Hematopoietic multipotent progenitor cell treated with erythropoietin and hydrocortisone succinate and interleukin-3 and kit ligand, for 17 days (in vitro differentiated cells): Measurements from ENCODE around the gene PHF11.
"Not testable (repeated sequence)": the region's sequence is repeated elsewhere in the genome, so short reads cannot be mapped to it uniquely, and the experiment has no call there.

Experiments used
- DNase-seq: peaks from one replicate; pipeline ENCODE4 v3.0.0-alpha.2; 2015; ENCODE audit warnings: low spot score

Gene PHF11

GRCh38 chr13:49546561-49546960, 50.8 kb downstream of the PHF11 start:
- DNase-seq = no peak

GRCh38 chr13:49549289-49549688, 53.5 kb downstream of the PHF11 start:
- DNase-seq = no peak

DNA sequence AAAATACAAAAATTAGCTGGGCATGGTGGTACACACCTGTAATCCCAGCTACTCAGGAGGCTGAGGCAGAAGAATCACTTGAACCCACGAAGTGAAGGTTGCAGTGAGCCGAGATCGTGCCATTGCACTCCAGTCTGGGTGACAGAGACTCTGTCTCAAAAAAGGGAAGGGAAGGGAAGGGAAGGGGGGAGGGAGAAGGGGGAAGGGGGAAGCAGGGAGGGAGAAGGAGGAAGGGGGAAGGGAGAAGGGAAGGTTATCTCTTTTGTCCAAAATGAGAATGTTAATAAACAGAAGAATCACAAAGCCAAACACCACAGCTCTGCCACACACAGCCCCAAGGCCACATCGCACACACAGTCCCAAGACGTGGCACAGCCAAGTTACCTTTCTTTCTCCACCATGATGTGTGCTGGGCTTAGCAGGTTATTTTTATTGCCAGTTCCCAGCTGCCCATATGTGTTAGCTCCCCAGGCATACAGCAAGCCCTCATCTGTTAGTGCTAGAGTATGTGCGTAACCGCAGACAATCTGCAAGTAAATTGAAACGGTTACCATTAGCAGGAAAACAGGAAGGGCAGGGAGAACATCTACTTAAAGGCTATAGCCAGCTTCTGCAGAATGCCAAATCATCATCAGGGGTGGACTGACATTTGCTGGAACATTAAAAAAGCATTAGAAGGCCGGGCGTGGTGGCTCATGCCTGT, 55.3 kb downstream of the PHF11 start:
- DNase-seq = no peak

DNA sequence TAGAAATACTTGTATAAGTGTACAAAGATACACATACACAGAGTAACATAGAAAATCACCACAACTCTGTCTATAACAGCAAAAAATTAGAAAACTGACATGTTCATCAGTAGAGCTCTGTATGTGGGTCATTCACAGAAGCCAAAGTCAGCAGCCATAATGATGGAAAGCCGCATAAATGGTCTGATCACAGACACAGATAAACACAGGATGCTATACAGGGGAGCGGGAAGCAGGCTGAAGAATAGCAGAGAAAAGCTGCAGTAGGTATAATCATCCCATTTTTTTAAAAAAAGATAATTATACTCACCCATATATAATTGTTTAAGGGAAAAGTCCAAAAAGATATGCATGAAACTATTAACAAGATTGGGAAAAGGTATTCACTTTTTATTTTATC, 58.1 kb downstream of the PHF11 start:
- DNase-seq = no peak

DNA sequence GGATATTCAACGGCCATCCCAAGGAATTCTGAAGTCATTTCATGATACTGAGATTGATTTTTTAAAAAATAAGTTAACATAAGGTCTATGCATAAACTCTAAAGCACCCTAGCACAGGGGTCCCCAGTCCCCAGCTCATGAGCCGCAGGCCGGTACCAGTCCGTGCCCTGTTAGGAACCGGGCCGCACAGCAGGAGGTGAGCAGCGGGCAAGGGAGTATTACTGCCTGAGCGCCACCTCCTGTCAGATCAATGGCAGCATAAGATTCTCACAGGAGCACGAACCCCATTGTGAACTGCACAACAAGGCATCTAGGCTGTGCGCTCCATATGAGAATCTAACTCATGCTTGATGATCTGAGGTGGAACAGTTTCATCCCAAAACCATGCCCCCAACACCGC, 58.6 kb downstream of the PHF11 start:
- DNase-seq = no peak

DNA sequence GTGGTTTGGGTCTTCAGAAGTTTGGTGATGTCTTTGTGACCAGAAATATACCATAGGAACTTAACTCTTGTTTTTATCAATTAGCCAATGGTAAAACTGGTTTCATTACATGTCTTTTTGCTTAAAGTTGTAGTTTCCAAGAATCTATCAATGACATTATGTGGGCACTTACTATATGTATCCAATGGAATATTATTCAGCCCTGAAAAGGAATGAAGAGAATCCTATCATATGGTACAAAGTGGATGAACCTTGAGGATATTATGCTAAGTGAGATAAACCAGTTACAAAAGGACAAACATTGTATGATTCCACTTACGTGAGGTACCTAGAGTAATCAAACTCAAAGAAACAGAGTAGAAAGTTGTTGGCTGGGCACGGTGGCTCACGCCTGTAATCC, 63.3 kb downstream of the PHF11 start:
- DNase-seq = no peak

DNA sequence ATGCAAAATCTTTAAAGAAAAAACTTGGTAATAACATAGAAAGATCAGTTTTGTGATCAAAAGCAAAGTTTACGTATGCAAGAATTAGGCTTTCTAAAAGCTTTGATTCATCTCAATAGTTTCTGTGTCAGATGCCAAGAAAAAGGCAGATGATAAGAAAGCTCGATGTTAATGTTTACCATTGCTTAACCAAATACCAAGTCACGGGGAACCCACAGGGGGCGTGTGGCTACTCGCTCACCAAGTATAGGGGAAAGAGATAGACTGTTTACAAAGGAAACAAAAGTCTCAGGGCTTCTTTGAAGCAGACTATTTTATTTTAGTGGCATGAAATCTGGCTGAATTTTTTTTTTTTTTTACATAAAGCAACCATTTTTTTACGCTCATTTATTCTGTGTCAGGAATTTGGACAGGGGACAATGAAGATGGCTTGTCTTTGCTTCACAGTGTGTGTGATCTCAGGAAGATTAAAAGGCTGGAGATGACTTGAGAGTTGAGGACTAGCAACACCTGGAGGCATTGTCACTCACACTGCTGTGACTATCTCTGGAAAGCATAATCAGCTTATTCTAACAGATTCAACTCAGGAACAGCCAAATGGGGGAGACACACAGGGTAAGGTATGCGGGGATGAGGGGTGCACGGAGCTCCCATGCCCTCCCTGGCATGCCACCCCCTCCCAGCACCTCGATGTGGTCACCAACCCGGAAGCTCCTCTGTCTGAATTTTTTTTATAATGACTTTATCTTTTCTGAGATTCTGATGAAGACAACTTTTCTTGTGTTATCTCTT, 64.7 kb downstream of the PHF11 start:
- DNase-seq = no peak

DNA sequence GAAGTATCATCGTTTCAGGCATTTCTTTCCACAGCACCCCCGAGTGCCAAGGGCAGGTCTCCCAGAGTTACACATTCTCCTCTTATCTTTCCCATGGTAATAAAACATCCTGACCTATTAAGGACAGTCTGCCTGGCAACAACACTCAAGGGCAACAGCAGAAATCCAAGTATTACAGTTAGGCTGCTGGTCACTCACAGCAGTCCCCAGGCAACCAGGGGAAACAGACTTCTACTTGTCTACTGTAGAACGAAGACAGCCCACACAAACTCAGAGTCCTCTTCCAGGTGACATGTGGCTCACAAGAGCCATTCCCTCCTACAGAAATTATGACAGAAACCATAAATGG, 65.3 kb downstream of the PHF11 start:
- DNase-seq = no peak

DNA sequence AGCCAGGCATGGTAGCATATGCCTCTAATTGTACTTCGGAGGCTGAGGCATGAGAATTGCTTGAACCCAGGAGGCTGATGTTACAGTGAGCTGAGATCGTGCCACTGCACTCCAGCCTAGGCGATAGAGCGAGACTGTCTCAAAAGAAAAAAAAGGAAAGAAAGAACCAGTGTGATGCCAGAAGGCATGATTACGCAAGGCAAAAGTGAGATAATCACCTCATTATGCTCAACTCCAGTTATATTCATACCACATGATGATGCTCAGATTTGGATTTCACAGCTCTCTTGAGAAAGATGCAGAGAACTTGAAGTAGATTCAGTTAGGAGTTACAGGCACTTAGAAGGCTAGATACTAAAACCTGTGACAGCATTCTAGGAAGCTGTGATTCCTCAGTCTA, 67.8 kb downstream of the PHF11 start:
- DNase-seq = no peak

DNA sequence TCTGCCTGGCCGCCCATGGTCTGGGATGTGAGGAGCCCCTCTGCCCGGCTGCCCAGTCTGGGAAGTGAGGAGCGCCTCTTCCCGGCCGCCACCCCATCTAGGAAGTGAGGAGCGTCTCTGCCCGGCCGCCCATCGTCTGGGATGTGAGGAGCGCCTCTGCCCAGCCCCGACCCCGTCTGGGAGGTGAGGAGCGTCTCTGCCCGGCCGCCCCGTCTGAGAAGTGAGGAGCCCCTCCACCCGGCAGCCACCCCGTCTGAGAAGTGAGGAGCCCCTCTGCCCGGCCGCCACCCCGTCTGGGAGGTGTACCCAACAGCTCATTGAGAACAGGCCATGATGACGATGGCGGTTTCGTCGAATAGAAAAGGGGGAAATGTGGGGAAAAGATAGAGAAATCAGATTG, 69.7 kb downstream of the PHF11 start:
- DNase-seq = not testable (repeated sequence)

- no peak for DNase-seq
These were observed 70.7 kb downstream of the PHF11 start for GRCh38 chr13:49566461-49566860.

GRCh38 chr13:49567491-49567890, 71.7 kb downstream of the PHF11 start:
- DNase-seq = no peak

DNA sequence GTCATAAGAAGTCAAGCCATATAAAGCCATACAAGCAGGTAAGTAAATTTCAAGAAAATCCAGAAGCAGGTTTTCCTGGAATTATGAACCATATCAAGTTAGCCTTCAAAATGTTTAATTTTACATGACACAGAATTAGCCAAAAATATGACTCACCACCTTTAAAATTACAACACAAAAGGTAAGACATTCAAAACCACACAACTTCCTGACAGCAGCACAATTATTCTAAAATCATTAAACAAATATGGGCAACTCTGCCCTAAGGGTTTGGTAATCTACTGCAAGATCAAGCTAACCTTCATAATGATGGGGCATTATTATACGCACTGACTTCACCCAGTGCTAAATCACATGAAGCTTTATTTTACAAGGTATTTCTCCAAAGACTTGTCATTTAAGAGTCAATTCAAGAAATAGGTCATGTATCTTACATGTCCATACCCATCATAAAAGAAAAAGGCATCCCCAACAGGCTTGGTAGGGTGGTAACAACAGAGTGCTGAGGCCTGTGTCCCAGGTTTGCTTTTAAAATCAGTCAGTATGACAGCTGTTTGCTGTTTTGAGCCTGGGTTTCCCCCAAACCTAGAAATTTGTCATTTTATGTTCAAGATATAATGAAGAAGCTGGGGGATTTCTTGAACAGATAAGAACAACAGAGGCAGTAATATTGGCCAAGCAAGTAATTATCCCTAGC, 74.4 kb downstream of the PHF11 start:
- no peak for DNase-seq

DNA sequence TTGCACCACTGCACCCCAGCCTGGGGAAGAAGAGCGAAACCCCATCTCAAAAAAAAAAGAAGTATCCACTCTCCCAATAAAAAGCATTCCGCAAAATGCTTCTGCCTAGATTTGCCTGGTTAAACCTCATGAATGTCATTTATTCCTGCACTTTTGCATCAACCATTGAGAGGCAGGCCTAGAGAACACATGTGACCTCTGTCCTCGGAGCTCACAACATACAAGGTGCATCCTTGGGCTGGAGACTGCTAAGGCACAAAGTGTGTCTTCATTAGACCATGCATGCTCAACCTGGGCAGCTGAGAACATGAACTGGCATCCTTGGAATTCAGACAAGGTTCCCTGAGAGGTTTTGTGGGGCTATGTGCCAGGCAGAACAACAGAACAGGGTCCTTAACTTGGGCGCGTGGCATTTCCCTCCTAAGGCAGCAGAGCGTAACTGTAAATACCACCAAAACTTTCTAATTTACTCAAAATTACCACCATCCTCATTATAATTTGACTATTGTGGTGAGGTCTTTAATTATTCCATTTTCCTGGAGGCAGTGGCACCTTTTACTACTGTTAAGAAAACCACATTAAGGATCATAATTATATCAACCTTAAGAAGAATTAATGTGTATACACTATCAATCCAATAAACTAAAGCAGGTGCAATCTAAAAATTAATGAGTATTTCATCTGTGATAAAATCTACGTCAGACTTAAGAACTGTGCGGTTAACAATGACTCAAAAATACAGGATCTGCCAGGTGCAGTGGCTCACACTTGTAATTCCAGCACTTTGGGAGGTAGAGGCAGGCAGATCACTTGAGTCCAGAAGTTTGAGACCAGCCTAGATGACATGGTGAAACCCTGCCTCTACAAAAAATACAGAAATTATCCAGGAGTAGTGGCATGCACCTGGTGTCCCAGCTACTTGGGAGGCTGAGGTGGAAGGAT, 75.8 kb downstream of the PHF11 start:
- DNase-seq = no peak
